Stimulated activated CD4-positive, alpha-beta T cell treated with anti-CD3 and anti-CD28 coated beads, Interleukin-1b, Interleukin-23, amount 100 ng/mL, for 4 hours (primary cell): ENCODE measurements around the gene OAF.
"Not testable (repeated sequence)": the region's sequence is repeated elsewhere in the genome, so short reads cannot be mapped to it uniquely, and the experiment has no call there.

Experiments used
- DNase-seq, 2 donors: peaks; one replicate each; pipeline ENCODE4 v3.0.0-alpha.2; 2020; ENCODE audit warnings: low read depth in 2 of 2

OAF gene

DNA sequence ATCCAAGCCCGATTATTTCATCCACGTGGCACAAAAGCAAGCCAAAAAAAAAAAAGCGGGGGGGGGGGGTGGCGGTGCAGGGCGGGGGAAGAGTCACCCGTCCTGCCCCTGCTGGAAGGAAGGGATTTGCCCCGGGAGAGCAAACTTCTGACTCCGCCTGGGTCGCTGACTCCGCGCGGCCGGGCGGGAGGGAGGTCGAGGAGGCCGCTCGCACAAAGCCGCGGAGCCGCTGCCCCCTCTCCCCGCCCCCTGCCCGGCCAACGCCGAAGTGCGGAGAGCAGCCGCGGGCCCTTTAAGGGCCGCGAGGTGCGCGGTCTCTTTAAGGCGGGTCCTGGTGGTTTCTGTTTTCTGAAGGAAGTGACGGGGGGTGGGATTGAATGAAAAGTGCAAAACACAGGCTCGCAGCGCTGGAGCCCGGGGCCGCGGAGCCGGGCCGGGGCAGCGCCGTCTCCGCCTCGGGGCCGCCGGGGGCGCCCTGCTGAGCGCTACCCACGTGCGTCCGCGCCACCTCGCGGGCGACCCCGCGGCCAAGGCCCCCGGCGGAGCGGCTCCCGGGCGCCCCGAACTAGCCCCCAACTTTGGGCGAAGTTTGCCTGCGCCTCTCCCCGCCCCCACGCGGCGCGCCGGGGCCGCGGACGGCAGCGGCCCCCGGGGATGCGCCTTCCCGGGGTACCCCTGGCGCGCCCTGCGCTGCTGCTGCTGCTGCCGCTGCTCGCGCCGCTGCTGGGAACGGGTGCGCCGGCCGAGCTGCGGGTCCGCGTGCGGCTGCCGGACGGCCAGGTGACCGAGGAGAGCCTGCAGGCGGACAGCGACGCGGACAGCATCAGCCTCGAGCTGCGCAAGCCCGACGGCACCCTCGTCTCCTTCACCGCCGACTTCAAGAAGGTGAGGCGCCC, at the start of gene OAF:
Gene OAF, plus strand, starts transcription at position 407 of the 896 bp plus-strand sequence. Its CDS starts 248 bp downstream, at position 655.
- DNase-seq, result peak; percentile 34 to 38

DNA sequence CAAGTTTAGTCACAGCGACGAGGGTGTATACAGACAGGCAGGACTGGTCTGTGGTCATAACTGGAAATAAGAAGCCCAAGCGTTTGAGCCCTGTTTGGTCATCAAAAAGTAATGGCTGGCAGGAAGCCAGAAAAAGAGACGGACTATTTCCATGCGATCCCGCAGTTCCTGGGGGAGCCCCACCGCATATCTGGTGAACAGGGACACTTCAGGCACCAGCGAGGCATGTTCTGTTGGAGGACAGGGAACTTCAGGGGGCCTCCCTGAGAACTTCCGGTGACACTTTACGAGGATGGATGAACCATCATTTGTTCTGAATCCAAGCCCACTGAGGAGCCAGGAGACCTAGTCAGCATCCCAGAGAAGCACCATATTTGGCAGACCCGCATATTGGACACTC, 43.2 kb upstream of the OAF start:
- no peak for DNase-seq

DNA sequence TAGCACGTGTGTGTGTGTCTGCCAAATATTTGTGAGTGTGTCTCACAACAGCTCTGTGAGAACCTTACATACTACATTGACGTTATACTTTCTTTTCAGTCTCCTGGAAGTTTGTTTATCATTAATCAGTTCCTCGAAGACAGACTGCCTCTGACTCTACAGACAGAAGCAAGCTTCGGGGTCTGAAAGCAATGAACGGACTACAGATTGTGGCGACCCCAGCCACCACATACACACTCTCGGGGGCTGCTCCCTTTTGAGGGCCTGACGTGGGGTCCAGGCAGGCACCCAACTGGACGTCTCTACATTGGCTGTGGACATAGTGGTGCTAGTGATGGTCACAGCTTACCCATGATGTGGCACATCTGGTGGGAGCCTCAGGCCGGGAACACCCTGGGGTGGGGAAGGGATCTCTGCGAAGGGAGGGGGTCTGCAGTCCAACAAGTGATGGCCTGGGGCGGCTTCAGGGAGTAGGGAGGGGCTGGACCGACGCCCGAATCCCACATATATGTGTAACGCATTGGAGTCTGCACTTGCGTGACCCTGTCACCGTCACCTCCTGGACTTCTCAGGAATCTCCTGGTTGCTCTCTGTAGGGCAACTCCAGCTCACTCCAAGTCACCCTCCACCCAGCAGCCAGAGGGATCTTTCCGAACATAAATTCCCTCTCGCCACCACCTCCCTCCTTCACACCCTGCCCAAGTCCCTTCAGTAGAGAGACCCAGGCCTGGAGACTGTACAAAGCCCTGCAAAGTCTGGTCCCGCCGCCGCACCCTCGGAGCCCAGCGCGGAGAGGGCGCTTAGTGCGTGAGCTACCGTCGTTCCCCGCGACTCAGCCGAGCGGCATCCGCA, 42.5 kb upstream of the OAF start:
- DNase-seq, result no peak

DNA sequence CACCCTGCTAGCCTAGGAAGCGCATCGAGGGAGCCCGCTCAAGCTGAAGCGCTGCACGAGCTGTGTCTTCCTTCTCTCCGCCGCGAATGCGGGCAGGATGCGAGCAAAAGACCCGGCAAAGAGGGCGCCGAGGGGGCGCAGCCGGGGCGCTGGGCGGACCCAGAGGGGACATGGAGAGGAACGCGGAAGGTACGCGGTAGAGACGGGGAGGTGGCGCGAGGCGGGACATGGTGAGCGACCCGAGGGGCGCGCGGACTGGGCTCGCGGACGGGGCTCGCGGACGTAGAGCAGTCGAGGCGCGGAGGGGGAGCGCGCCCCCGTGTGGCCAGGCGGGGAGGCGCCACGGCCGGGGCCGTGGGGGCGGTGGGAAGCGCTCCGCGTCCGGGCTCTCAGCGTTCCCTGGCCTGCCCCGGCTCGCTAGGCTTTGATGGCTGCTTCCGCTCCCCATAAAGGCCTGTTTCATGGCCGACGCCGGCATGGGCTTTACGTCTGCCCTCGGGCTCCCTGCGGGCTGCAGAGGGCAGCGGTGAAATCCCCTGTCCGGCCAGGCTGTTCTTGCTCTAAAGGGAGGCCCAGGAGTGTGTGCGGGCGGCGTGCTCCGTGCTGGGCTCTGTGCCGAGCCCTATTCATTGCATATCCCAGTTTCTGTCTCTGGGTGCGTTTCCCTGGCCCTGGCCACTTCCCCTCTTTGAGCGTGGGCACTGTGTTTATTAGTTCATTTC, 41.7 kb upstream of the OAF start:
- peak; percentile 24 to 56 for DNase-seq

DNA sequence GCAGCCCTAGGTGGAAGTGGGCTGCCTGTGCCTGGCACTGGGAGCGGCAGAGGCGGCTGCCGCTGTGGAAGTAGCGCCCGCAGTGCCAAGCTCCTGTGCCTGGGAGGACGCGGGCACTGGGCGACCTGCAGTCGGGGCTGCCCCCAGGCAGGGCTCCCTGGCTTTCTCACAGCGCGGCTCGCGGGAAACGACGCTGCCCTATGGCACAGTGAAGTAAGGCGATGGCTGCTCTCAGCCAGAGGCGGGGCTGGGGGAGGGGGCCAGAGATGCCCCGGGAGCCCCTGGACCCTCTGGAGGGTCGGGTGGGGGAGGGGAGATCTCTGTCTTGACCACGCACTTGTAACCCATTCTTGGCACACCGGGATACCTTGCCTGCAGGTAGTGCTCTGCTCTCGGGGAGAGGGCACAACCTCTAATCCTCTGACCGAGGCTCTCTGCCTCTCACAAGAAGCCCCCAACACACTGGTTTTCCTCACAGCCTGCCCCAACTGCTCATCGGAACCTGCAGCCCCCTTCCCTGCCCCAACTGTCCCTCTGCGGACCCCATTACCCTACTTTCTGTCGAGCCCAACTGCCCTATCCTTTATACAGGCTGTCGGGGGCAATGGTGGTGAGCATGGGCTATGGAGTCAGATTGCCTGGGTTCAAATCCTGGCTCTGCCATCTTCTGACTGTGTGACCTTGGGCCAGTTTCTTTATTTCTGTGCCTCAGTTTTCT, 40.7 kb upstream of the OAF start:
- no peak for DNase-seq

DNA sequence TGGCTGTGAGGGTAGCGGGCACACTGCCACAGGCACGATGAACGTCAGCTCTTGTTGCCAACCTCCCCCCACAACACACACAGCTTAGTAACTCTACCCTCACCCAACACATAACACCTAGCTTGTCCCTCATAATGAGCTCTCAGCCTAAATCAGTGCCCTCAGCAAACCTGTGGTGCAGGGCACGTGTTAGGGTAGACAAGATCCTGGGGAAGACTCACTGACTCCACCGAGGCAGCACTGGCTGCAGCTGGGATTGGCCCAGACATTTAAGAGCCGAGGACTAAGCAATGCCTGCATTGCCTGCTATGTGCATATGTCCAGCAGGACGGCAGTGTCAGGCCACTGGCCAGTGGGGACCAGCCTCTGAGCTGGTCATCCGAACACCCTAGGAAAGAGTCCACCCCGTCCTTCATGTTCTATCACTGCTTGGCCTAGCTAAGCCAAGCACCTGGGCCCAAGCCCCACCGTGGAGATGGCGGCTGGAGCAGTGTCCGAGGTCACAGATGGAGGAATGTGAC, 40.0 kb upstream of the OAF start:
- DNase-seq, result no peak

DNA sequence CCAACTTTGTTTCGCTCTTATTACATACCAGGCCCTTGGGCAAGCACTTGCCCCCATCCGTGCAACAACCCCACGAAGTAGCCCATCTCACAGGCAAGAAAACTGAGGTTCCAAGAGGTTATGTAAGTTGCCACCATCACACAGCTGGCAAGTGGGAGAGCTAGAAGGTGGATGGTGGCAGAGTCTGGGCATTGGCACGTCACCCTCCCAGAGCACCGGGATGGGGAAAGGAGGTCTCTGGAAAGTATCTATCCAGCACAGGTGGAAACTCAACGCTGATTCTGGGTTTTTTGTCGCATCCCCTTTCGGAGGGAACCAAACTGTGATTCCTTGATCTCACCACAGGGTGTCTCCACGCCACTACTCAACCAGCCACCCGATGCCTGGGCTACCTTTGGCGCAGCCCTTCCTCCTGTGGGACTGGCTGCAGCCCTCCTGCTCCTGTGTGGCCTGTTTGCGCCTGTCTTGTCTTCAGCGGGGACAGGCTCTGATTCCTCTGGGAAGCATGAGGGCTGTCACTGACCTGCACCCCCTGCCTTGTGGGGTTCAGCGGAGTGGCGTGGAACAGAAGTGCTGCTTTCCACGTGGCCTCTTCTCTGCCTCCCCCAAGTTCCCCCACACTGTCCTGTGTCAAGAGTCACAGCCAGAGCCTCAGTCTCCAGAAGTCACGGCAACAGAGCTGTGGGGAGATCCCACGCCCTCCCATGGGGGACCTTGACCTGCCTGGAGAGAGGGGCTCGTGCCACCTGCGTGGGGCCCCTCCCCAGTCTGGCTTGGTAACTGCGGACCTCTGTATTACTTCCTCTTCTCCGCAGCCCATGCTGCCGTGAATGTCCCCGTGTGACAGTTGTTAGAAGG, 38.5 kb upstream of the OAF start:
- DNase-seq, result peak; percentile 19 to 35

DNA sequence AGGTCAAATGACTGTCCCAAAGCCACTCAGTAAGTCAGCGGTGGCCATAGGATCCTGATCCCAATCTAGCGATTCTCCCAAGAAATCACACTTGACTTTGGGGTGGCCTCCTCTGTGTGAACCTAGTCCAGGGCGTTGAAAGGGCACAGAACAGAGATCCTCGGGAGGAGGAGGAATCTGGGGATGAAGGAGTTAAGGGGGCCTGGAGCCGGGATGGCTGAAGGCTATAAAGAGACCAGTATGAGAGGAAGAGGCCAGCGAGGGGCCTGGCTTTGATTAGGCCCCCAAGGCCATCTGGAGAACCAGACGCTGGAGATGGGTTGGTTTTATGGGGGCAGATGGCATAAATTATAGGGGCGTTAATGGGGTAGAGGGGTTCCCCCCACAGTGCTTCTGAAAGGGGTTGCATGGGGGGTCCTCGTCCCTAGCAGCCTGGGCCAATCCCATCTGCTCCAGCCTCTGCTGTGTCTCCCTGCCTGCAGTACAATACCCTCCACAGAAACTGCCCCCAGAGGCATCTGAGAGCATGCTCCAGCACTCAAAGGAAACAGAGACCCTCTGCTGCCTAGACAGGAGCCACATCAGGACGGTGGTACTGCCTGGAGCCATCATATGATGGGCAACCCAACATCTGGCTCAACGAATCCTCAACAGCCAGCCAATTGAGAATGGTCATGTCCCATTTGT, 37.7 kb upstream of the OAF start:
- DNase-seq, result no peak

DNA sequence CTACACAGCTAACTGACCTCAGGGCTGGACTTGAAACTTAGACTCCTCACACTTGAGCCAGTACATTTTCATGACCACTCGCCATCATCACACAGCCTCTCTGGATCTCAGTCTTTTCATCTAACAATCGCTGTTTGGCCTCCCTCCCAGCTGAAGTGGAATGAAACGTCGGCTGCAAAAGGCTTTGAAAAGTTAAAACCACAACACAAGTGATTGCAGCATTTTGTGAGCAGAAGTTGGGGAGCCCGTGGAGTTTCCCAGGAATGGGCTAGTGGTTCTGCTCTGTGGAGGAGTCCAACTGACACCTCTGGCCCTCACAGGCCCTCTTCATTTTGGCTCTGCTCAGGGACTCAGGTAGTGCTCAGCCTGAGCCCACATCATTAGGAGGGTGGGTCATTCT, 37.0 kb upstream of the OAF start:
- no peak for DNase-seq

DNA sequence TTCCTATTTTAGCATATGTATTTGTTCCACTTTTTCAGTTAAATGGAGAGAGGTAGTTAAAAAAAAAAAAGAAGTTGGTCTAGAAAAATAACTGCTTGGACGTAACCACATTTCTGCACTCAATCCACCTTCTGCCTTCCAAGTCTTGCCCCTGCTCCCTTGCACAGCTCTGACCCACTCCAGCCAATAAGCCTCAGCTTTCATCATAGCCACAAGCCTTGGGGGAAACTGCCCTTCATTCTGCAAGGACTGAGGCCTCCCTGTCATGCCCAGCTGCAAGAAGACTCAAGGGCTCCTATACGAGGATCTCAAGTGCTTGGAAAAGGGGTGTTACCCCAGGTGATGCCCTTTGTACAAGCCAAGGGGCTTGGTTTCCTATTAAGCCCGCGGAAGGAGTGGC, 36.0 kb upstream of the OAF start:
- no peak for DNase-seq

DNA sequence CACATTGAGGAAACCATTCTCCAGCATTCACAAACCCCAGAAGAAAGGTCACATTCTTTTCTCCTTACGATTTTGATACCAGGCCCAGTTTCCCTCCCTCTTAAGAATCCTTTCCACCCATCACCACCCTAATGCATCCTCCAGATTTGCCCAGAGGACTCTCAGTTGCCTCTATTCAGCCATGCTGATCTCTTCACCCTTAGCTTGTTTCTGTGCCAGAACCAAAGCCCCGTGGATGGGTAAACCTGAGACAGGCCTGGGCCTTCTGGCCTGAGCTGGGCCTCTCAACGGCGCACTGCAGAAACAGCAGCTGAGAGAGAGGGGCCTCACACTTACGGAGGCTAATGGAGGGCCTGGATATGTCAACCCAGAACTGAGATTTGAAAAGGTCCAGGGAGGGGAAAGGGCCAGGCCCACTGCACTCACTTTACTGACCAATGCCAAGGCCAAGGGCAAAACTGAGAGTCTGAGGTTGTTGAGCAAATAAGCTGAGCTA, 32.2 kb upstream of the OAF start:
- DNase-seq, result no peak

DNA sequence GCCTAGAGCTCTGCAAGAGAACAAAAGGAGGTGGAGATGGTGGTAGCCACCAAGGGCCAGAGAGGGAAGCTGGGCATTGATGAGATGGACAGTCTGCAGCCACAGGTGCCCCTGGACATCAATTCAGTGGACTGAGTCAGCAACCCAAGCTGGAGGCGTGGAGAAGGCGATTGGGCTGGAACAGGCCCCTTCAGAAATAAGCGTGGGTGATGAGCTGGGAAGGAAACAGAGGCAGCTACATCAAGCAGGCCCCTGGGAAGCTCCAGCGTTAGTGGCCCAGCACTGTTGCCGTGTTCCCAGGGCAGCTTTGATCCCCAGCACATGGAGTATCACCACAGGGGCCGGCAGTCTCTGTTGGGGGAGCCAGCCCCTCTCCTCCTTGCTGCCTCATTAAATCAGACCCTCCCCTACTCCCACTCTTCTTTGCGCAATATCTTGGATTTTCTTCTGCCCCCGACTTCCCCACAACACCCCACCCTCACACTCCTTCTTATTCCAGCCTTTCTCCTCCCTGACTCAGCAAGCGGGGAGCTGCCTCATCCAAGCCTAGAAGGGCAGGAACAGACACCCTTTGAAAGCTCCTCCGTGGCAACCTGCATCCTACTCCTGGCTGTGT, 31.7 kb upstream of the OAF start:
- no peak for DNase-seq

DNA sequence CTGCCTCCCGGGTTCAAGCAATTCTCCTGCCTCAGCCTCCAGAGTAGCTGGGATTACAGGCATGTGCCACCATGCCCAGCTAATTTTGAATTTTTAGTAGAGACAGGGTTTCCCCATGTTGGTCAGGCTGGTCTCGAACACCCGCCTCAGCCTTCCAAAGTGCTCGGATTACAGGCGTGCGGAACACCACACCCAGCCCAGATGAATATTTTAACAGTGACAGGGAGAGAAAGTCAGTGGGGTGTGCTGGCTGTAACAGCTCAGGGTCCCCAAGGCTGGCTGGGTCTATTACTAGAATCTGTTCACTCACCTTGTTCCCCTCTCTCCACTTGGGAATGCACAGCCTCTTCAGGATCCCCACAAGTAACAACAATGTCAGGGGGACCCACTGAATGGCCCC, 30.8 kb upstream of the OAF start:
- not testable (repeated sequence) for DNase-seq

DNA sequence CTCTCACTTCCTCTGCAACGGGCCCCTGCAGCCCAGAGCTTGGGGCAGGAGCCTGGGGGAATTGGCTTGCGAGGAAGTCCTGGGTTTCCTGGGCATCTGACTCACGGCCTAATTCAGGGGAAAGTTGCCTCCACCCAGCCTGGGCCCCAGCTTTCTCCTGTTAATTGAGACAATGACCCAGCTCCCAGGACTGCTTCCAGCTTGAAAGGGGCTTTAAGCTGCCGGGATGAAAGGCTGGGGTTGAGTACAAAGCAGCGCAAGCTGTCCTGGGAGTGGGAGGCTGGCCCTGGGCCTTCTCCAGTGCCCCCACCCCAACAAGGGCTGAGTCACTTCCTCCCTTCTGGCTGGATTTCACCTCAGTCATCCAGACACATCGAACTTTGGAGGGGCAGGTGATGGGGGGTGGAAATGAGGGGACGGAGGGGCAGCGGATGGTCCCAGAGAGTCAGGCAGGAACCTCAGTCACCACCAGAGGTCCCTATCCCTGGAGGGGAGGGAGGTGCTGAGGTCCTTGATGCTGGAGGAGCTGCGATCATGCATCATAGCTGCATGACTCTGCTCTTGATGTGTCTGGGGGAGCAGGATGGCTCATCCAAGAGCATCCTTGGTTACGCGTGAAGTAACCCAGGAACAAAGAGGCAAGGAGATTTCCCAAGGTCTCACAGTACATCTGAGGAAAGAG, 30.1 kb upstream of the OAF start:
- no peak for DNase-seq

DNA sequence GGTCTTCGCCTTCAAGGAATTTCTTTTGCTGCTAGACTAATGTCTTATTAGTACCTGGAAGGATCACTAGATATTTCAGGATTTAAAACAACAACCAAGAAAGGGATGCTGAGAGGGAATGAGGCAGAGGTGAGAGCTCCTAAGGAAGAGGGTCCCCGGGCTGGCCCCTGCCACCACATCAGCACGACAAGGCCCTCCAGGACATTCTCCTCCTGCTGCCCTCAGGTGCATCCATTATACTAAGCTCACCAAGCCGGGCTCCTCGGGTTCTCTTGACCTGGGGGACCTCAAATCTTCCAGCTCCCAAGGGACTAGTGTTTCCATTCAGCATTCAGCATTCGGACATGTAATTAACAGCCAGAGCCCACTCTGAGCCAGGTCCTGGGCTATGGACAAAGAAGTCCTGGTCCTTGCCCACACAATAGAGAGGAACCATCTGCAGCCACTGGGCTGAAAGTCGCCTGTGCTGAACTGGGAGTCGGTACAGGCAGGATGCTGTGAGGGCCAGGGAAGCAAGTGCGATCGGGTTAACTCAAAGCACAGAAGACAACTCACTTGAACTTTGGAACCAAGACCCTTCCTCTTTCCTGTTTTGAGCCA, 29.4 kb upstream of the OAF start:
- no peak for DNase-seq

DNA sequence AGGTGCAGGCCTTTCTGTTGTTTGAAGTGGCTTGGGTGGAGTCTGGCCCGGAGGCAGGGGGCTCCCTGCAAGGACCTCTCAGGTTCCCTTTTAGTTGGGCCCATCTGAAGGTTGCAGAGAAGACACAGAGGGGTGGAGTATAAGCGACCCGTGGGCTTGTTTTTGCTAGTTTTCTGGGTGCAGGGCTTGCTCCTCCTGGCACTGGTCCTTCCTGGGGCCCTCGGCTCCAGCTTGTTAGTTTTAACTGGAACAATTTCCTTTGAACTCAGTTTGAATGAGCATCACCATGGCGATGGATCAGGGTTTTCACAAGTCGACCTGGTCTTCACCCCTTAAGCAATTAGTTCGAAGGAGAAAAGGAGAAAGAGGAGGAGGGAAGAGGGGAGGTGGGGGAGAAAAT, 28.5 kb upstream of the OAF start:
- no peak for DNase-seq

DNA sequence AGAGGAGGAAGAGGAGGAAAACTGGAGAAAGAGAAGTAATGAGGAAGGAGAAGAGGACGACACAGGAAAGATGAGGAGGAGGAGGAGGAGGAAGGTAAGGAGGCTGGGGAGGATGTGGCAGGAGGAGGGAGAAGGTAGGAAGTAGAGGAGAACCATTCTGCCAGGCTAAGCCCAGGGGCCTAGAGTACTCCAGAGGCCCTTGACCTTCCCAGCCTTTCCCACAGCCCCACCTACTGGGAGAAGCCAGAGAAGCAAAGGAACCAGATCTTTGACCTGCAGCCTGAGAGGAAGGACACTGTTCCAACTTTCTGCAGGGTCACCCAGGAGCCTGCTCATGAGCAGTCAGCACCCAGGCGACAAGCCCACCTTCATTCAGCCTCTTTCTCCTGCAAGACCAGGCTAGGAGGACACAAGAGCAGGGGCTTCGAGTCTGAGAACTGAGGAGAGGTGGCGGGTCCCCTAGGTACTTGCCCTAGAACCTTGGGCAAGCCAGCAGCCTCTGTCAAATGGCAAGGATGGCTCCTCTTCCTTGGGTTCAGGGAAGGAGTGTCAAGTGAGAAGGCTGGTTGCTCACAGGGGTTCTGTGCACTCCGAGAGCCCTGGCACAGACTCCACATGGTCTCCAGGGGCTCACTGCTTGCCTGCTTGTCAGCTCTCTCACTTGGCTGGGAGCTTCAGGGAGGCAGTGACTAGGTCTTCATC, 27.9 kb upstream of the OAF start:
- DNase-seq, result no peak
